Smooth muscle cell of the brain vasculature (primary cell): Measurements from ENCODE around the gene TMCC2.
"Not testable (repeated sequence)": the region's sequence is repeated elsewhere in the genome, so short reads cannot be mapped to it uniquely, and the experiment has no call there.

Source experiments
- DNase-seq: peaks from one replicate; pipeline ENCODE4 v3.0.0-alpha.2; 2012; ENCODE audit warnings: low read depth, low spot score

TMCC2 gene

DNA sequence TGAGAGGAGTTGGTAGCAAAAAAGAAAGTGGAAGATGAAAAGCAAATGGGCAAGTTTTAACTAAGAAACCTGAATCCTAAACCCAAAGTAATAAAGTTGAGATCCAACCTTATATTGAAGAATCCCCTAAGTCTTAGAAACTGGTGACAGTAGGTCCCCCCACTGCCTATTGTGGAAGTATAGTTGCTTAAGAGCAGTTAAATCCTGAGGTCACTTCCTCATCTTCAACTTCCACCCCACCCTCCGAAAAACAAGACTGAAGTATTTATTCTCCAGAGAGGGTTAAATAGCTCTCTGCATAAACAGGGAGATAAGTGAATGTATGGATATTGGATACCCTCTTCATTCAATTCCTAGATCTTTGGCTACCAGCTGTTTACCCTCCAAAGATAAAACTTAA, 13.0 kb upstream of the TMCC2 start:
- DNase-seq = no peak

DNA sequence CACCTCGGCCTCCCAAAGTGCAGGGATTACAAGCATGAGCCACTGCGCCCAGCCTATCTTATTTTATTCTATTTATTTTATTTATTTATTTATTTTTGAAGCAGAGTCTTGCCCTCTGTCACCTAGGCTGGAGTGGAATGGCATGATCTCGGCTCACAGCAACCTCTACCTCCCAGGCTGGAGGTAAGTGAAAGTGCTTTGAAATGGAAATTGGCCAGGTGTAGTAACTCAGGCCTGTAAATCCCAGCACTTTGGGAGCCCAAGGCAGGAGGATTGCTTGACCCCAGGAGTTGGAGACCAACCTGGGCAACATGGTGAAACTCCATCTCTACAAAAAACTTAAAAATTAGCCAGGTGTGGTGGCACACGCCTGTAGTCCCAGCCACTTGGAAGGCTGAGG, 11.2 kb upstream of the TMCC2 start:
- DNase-seq = no peak

DNA sequence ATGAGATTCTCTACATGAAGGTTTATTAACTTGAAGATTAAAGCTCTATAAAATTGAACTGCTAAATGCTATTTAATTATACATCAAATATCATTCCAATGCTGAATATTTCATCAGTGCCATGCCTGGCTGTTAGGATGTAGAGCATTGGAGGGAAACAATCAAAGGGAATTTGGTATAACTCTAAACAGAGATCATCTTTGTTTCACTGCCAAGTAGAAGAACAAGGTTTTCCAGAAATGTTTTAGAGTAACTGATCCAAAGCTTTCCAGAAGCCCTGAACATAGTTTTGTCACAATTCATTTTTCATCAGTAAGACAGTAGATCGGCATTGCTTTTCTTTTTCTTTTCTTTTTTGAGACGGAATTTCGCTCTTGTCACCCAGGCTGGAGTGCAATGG, 10.3 kb upstream of the TMCC2 start:
- no peak for DNase-seq

DNA sequence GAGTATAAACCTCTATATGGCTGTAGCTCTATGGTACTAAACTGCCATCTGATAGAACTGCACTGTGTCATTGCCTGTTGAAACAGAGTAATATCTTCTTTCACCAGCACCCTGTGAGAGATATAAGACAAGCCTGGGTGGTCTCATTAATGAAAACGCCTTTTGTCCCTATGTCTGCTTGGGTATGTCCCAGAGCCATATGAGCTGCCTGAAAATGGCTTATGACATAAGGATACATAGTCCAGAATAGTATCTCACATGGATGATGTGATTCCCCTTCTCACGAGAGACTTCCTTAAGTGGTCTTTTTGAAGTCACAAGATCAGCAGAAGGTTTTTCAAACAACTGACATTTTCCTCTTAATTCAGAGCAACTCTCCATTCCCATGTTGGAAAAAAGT, 7.3 kb upstream of the TMCC2 start:
- no peak for DNase-seq

DNA sequence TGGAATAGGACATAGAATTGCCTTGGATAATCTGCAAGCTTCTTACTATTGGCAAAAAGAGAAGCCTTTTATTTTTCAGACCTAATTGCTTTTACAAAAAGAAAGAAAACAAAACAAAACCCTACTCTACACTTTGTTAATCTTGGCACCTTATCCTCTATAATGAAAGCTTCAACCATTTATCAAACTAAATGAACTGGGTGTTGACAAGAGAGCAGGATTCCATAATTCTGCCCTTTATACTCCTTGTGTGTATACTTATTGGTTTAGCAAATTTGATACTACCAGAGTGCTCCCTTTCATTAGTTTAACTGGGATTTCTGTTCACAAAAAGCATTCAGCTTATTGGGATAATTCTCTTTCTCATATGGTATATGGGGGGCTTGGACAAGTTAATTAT, 3.0 kb upstream of the TMCC2 start:
- DNase-seq = no peak

DNA sequence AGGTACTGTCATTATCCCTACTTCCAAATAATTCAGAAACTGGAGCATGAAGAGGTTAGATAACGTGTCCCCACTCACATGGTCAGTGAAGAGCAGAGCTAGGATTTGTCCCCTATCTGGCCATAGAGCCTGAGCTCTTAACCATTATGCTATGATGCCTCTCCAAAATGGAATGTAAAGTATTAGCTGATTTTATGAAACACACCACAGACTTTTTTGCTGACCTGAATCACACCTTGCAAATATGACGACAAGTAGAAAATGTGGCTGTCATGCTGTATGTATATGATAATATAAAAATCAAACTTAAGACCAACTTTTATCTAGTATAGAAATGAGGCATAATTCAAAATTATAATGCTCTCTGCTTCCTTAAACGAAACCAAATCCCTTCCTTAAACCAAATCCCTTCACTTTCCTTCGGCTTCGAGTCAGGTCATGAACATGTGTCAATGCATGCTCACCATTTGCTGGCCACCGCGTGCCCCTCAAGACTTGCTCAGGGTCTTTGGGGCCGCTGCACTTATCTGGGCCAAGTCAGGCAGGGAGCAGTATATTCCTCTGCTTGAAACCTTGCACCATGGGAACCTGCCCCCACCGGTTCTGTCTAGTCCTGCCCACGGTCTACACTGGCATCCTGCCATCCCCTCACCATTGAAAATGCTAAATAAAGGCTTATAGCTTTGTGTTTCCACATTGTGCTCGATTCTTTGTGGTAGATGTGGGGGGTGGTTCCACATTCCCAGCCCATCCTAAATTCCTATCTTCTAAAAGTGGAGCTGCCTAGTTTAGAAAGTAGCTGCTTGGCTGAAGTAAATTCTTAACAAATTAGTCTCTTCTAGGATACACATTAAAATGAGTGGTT, 1.6 kb upstream of the TMCC2 start:
- no peak for DNase-seq

DNA sequence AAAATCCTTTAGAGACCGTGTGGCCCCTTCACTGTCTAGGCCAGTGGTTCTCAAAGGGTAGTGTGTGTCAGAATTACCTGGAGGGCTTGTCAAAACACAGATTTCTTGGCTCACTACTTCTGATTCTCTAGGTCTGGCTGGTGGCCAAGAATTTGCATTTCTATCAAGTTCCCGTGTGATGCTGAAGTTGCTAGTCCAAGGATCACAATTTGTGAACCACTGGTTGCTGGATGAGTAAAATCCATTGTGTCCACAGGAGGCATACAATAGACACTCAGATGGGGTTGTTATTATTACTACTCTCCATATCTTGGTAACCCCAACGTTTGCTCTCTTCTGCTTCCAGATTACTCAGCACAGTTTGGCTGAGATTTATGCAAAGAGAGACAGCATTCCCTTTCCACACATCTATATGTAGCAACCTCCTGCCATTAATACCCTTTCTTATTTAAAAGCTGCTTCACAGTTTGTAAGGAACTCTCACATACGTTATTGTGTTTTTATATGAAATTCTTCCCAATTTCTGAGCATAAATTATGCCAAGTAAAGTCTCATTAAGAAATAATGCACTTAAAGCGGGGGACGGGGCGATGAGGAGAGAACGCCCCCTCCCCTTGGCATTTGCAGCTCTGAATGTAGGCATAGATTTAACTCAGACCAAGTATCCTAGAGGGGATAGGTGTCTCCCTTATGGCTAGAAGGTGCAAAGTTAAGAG, 720 bp upstream of the TMCC2 start:
- no peak for DNase-seq

DNA sequence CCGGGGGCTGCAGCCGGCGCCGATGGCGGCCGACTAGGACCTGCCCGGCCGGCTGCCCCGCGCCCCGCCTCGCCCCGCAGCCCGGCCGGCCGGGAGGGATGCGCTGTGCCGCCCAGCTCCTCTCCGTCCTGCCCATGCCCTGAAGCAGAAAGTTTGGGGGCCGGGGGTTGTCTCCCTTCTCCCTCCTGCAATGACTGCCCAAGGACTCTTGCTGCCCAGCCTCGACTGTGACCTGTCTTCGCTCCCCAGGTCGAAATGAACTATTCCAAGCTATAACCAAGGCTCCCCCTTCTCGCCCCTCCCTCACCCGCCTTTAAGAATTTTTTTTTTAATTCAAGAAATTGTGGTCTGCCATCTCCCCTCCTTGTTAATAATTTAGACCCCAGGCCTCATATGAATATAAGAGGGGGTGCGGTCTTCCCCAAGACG, 361 bp downstream of the TMCC2 start:
- no peak for DNase-seq

DNA sequence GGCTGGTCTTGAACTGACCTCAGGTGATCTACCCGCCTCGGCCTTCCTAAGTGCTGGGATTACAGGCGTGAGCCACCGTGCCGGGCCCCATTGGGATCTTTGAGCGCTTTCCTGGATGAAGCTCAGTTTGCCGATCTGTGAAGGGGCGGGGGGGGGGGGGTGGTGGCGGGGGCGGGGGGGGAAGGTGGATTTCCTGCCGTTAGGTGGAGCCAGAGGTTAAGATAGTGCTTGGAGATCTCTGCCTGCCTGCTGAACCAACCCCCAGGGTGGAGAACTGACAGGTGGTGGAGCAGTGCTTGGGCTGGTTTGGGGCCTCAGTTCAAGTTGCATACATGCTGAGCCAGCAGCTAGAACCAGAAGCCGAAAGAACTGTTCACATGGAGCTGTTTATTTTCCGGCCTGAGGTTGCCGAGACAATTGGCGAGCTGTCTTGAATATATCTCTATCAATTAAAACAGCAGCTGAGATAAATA, 1.7 kb downstream of the TMCC2 start:
- DNase-seq = no peak

DNA sequence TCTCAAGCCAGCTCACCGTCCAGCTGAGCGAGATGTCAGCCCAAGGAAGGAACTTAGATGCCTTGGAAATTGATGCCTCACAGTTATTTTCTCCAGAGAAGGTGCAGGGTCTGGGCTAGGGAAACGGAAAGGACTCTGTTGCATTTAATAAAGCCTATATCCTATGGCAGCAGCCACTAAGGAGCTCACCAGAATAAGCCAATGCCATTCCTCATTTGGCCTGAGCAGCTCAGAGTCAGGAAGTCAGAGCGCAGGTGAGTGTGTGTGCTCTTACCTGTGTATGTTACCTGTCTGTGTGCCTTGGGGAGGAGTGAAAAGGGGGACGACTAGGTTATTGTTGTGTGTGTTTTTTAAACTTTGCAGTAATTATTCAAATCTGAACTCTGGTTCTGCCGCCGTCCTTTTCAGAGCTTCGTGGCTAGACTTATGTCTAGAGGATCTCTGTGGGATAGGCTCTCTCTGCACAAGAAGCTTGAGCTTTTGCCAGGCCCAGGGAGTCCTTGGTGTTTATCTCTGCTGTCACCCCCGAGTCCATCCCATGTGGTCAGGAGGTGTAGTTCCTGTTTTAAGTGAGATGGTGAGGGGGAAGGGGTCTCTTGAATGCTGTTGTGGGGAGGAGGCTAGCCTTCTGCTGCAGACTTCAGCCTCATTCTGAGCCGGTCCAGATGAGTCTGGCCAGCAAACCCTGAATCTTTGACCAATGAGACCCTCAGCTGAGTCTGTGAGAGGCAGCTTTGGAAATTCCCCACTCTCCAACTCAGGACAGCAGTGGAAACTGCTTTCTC, 2.4 kb downstream of the TMCC2 start:
- DNase-seq = no peak

DNA sequence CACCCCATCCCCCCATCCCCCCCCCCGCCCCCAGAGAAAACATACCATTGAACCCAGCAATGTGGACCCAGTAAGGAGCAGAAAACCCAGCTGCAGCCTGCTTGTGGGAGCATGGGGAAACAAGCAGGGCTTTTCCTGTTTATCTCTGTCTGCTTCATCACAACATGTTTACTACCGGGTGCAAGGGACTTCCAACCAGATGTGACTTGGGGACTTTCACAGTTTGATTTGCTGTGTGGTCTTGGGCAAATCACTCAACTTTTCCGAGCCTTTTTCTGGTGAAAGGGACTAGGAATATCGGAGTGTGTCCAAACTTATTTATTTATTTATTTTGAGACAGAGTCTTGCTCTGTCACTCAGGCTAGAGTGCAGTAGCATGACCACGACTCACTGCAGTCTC, 3.2 kb downstream of the TMCC2 start:
- no peak for DNase-seq

DNA sequence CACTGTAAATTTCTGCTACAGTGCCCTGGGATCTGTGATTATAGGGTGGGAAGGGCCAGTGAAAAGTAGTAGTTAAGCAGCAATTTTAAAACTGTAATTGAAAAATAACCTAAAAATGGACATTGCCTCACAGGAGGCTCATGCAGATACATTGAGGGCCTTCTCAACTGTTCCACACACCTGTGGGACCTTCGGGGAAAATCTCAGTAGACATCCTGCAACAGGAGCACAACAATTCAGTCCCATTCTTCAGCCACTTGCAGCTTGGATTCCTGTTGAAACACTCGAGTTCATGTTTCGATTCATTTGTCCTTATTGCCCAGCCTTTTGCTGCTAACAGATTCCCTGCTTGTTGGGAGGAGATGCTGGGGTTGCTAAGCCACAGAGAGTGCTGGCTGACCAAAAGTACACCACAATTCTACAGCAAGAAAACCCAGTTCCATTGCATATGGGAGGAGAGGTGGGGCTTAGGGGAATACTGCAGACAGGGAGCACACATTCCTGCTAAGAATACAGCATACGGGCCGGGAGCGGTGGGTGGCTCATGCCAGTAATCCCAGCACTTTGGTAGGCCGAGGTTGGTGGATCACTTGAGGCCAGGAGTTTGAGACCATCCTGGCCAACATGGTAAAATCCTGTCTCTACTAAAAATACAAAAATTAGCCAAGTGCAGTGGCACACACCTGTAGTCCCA, 4.5 kb downstream of the TMCC2 start:
- no peak for DNase-seq

DNA sequence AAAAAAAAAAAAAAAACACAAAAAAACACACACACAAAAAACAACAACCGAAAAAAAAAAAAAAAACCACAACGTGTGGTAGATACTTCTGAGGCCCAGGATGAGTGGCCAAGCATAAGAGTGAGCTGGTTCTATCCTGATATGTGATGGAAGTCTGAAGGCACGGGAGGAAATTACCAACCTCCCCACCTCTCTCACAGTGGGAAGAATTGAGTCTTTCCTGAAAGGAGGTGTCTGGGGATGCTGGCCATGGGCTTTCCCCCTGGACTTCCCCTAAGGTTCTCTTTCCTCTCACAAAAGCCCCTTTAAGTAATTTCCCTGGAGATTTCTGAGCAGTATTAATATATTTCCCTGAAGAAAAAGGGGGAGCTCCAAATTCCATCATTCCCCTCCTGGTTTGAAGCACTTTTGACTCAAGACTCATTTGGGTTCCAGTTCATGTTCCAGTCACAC, 5.2 kb downstream of the TMCC2 start:
- DNase-seq = no peak

DNA sequence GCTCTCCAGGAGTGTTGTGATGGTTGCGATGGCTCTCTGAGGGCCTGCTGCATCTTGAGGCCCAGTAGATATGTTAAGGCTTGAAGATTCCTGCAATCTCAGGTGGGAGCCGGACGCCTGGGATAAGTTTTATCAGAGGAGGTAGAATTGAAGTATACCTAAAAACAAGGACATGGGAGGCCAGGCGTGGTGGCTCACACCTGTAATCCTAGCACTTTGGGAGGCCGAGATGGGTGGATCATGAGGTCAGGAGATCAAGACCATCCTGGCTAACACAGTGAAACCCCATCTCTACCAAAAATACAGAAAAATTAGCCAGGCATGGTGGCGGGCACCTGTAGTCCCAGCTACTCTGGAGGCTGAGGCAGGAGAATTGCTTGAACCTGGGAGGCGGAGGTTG, 6.2 kb downstream of the TMCC2 start:
- DNase-seq = not testable (repeated sequence)

DNA sequence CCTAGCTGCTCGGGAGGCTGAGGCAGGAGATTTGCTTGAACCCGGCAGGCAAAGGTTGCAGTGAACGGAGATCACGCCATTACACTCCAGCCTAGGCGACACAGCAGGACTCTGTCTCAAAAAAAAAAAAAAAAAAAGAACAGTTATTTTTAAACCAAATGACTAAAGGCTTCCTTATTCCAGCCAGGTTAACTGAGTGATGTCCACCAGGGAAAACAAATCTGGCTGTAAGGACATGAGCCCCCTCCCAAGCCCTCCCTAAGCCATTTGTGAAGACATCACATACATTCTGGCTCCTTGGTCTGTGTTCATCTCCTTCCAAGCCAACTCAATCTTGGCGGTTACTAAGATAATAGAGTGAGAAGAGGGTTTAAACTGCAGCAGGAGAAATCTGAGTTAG, 8.2 kb downstream of the TMCC2 start:
- DNase-seq = no peak

DNA sequence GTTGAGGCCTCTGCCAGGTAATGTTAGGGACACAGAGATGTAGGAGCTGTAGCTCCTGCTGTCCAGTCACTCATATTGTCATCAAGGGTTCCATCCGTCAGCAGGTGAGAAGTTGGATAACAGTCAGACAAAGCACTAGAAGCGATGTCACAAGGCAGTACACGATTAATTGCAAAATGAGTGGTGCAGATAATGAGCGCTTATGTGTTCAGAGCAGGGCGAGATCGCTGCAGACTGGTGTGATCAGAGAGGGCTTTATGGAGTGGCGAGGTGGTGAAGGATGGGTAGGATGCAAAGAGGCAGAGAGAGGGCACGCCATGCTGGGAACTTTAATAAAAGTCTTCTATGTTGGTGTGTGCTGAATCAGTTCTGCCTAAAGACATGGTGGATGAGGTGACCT, 8.8 kb downstream of the TMCC2 start:
- no peak for DNase-seq

DNA sequence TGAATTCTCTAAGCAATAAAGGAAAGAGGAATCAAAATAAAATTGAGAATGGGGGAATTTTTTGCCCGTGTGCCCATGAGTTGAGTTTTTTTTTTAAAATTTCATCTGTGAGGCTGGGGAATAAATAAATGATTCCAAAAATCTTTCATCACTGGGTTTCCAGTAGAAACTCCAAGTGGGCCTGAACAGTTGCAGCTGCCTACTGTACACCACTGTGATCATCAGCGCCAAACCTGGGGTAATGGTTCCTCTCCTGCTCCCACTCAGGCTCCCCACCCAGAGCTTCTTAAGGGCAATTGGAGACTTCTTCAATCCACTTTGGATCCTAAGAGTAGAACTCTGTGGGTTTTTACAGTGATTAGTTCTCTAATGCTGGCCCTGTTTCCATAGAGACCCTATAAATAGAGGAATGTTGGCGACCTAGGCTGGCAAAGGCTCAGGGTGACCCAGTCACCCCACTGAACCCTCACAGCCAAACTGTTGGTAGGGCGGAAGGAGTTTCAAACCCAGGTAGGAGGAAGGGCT, 9.3 kb downstream of the TMCC2 start:
- no peak for DNase-seq

DNA sequence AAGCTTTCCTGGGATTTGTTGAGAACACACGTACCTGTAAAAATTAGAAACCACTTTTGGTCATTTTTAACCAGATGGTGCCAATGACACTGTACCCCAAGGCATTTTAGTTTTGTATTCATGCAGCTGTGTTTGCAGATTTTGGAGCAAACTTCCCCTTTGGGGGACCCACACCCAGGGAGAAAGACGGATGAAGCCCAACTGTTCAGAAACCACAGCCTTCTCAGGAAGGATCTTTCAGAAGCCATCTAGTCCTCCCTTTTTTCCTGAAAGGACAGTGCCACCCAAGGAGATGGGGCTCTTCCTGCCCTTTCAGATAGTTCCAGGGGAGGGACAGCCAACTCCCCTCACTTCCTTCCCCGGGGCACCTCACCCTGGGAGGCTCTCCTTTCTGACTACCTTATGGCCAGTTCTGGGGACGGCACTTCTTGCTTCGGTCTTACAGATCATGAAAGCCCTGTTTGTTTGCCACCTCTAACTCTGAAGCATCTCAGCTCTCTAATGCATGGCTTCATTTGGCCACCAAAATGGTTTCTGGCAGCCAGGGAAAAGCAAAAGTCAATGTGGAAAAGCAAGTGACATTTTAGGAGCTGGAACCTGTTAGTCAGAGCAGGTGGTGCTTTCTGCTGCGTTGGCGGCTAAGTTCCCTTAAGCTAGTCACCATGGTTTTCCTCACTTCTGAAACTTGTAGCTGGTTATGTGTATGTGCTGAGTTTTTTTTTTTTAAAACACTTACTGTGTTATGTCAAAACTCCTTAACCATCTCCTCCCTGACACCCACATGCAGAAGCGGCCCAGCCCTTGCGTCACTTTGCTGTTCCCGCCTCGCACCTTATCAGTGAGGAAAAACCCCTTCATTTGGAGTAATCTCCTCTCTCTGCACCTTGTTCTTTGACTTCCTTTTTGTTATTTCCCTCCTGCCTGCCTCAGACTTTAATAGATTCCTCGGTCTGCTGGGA, 10.1 kb downstream of the TMCC2 start:
- no peak for DNase-seq

DNA sequence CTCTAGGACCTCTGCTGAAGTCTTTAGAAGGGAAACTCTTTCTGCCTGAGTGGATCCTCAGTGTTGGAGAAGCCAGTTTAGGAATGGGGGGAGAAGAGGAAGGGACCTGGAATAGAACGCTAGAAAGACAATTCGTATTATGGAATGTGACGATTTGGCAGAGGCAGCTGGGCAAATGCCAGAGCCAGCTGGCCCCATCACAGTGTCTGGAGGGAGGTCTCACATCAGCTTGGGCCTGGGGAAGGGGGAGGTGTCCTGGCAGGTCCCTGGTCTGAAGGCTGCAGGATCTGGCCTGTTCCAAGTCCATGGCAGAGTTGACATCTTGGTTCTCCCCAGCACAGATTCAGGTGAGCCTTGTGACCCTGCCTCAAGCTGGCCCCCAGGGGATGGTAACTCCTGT, 11.3 kb downstream of the TMCC2 start:
- DNase-seq = no peak

DNA sequence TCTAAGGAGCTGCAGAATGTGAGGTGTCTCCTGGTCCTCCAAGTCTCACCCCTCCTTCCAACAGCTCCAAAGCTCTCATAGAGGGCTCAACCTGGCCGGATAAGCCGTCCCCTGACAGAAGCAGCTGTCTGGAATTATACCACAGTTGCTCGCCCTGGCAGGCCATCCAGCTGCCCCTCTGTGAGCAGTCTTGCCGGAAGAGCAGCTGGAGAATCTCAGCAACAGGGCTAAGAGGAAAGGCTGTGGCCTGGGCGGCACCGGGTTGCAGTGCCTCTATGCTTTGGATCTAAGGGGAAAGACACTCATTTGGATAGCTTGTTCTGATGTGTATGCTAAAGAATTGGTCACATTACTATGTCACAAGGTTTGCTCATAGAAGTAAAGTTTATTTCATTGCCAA, 12.4 kb downstream of the TMCC2 start:
- no peak for DNase-seq
